Measurements from ENCODE around the gene PCSK6. TPM values are rescaled to one million over a fixed set of nuclear protein-coding genes. Genes with fewer than 3 reads are reported as not detected.
"Not testable (repeated sequence)": the region's sequence is repeated elsewhere in the genome, so short reads cannot be mapped to it uniquely, and the experiment has no call there.

PCSK6 gene
- total RNA-seq, 1 donor from 2014 or later: 20.9 TPM

DNA sequence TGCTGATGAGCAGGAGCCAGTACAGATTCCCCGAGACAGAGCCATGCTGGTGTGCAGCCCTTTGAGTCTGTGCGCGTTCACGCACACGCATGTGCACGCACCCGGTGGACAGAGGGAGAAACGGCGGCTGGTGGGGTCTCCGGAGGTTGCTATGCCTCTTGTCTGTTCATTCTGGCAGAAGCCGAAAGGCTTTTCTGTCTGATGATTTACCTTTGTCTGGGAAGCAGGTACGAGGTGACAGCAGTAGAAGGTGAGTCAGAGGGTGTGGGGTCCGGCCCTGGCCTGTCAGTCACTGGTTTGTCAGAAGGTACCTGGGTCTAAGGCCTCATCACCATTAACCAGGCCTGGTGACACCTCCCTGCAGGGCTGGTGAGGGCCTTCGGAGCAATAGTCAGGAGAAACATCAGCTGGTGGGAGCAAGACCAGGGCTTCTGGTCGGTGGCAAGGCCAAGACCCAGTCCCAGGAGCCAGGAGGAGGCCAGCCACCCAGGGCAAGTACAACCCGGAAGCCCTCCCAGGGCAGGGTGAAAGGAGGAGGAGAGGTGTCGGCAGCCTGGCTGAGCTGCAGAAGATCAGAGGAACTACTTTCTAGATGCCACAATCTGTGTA, 7.5 kb downstream of the PCSK6 start:
- no peak for DNase-seq

DNA sequence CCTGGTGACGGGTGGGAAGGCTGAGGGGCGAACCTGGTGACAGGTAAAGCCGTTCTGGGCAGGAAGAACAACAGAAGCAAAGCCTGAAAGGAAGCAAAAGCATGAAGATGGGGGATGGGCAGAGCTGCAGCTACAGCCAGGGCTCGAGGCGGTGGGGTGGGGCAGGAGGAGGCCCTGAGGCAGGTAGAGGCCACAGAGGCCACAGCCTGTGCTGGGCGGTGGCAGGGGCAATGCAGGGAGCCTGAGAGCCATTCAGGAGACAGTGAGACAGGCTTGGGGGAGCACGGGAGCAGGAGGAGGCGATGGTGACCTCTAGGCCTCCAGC, 8.2 kb downstream of the PCSK6 start:
- no peak for DNase-seq

DNA sequence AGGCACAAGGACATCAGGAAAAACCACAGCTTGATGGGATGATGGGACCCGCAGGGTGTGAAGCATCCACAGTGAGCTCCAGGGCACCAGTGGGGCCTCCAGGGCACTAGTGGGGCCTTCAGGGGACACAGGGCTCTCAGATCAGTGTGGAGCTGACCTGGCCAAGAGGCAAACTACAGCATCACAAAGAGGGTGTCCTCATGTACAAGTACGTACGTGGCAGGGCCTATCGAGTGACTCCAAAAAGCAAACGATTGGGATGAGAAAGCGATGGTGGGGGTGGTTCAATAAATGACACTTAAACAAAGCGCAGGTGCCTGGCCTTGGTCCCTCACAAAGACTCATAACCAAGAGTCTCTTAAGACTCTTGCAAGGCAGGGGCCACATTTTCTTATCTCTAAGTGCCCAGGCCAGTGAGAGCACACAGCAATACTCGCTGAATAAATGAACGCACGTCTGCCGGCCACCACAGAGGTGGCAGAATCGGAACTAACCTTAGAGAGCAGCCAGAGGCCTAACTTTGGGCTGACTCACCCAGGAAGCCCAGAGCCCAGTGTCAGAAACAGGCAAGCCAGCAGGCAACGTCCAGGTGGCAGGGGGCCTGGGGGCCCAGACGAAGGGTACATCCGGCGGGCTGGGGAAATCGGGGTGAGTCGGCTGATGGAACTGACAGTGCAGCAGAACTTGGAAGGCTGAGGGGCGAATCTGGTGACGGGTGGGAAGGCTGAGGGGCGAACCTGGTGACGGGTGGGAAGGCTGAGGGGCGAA, 8.7 kb downstream of the PCSK6 start:
- no peak for DNase-seq

DNA sequence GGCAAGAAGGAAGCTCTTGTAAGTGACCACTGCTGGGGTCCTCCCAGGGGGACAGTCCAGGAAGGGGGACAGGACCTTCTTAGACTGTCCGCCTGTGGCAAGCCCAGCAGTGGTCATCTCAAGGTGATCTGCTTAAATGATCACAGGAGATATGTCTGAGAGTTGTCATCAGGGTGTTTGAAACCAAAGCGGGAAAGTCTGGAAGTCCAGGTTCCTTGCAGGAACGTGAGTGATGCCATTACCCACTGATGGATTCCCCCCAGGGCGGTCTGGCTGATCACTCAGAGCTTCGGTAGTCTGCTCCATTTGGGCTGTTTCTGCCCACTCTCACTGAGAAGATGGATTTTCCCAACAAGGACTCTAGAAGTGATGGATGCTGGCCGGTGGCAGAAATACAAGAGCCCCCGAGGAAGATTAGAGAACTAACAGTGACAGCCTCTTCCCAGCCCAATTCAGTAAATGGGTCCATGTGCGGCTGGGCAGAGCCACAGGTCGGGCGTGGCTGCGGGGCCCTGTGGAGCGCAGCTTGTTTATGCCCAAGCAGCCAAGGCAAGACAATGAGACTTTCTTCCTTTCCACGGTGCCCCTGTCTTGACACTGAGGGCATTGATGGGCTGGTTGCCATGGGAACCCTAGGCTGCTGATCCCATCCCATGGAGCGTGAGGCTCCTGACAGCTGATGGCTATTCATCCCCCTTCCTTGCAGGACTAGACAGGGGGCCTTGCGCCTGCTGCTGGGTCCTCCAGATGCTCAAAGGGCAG, 9.5 kb downstream of the PCSK6 start:
- no peak for DNase-seq

DNA sequence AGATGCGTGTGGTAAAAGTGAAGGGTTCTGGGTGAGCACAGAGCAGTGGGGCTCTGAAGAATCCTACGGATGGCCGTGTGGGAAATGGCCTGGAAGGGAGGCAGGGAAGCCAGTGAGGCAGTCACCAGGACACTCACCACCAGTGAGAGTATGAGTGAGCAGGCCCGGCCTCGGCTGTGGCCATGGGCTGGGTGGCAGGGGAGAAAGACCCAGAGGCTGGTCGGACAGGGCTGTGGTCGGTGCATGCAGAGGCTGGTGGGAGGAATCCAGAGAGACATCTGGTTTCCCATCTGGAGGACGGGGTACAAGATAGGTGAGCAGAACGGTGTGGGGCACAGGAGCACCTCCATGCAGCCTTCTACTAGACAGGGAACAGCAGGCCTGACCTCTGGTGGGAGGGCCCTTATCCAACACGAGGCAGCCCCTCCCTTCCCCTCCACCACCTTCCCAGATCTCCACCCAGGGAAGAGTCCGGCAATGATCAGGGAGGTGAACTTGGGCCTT, 10.1 kb downstream of the PCSK6 start:
- DNase-seq: no peak

DNA sequence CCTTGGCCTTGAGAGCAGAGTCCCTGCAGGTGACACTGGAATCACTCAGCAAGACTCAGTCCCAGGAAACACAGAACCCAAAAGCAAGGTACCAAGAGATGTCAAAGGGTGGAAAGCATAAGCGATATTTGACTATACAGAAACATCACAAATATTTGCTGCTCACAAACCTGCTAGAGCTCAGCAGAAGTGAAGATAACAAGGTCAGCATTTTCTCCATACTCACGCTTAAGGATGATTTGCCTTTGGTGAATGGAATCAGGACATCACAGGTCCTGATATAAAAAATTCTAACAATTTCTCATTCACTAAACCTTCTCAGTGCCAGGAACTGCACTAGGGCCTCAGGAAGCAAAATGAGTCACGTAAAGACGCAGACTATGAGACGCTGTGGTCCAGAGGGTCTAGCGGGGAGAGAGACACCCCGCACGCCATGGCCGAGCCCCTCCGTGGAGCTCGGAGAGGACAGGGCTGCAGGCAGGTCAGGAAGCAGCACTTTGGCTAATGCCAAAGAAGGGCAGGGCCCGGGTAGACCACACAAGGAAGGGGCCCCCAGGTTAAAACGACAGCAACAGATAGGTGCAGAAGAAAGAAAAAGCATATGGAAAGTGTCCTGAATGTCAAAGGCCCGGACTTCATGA, 10.7 kb downstream of the PCSK6 start:
- no peak for DNase-seq

DNA sequence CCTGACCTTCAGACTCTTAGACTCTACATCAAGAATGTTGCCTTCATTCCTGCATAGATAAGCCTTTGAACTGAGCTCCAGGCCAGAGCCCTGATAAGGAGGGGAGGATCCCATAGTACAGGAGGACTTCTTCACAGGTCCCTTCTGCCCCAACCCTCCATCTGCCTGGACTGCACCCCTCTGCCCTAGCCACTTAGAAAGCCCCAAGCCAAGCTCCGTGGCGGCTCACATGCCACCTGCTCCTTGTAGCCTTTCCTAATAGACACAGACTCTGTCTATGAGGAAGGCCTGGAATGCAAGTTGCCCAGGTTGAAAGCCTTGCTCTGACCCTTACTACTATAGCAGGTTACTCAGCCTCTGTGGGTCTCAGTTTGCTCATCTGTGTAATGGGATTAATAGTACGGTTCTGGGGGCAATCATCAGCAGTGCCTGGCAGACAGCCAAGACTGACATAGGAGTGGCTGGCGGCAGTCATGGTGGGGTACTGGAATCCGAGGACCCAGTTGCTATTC, 11.6 kb downstream of the PCSK6 start:
- DNase-seq: no peak

DNA sequence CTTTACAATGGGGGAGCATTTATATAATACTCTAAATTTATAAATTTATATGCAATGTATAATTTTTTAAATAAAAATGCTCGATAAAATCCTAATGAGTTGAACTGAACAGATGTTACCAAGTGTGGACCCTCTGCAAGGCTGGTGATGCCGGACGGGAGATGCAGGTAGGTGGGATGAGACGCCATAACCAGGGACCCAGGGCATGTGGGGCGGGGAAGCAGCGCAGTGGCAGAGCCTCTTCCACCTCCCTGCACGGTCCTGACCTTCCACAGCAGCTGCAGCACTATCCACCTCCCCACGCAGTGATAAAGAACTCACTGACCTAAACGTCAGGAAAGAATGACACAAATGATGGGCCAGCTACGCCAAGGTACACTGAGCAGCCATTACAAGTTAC, 12.8 kb downstream of the PCSK6 start:
- DNase-seq: no peak

DNA sequence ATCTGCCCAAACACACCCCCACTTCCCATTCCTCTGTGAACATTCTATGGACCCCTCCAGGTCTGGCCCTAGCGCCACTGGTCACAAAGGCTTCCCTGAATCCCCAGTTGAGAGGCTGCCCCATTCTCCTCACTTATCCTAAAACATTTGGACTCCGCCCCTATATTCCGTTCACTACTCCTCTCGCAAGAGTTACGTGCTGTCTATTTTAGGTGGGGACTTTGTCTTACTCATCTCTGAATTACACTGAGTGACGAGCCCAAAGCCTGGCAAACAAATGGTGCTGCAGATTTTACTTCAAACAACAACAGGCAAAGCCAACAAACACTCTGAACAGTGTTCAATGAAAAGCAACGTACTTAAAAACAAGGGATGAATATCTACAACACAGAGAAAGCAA, 14.5 kb downstream of the PCSK6 start:
- no peak for DNase-seq

DNA sequence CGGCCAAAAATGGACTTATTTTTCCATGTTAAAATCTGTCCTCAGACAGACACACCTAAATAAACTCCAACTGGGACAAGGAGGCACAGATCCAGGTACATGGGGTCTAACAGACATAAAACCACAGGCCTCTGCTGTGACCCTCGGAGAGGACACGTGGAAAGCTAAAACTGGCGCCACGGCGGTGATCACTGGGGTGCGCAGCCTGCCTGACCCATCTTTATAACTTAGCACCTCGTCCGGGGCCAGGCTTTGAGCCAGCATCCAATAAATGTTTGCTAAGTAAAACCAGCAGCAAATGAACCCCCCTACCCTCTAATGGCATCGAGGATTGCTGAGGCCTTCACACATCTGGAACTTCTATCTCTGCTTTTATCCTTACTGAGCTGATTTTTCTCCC, 15.3 kb downstream of the PCSK6 start:
- no peak for DNase-seq

DNA sequence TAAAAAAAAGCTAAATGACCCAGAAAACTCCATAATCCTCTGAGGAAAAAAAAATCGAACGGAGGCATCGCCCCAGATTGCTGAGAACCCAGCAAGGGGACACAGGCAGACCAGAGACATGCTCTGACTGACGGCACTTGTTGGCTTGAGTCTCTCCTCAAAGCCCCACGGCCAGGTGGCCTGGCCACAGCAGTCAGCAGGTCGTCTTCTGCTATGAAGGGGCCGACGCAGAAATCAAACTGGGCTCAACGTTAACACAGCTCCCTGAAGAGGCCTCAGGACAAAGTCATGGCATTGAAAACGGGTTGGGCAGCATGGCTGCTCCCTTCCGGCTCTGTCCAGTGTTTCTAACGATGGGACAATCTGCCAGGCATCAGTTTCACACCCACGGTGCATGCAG, 17.5 kb downstream of the PCSK6 start:
- DNase-seq: no peak

DNA sequence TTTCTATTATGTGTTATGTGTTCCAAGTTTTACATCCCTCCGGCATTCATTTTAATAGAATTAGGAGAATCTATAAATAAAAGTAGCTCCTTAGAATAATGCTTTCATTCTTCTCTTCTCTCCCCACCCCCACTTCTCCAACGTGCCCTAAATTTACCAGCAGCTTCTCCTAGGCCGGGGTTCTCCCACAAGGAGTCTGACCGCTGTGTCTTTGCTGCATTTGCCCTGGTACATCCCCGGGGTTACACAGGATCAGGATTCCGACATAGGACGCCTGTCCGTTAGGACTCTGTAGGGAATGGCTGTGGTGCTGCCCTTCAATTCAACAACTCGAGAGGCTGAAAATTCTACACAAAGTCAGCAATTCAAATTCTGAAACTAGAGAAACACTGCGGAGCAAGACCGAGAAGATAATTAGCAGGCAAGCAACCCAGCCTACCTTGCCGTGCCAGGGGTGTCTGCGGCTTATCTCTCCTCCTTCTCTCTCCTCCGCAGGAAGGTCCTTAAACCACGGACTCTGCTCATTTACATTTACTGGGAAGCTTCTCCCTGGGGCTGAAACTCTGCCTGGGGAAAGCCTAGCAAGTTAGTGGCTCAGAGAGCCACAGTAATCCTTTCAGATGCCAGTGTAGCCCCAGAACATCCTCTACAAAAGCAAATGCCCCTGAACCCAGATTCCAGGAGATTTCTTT, 18.8 kb downstream of the PCSK6 start:
- no peak for DNase-seq

DNA sequence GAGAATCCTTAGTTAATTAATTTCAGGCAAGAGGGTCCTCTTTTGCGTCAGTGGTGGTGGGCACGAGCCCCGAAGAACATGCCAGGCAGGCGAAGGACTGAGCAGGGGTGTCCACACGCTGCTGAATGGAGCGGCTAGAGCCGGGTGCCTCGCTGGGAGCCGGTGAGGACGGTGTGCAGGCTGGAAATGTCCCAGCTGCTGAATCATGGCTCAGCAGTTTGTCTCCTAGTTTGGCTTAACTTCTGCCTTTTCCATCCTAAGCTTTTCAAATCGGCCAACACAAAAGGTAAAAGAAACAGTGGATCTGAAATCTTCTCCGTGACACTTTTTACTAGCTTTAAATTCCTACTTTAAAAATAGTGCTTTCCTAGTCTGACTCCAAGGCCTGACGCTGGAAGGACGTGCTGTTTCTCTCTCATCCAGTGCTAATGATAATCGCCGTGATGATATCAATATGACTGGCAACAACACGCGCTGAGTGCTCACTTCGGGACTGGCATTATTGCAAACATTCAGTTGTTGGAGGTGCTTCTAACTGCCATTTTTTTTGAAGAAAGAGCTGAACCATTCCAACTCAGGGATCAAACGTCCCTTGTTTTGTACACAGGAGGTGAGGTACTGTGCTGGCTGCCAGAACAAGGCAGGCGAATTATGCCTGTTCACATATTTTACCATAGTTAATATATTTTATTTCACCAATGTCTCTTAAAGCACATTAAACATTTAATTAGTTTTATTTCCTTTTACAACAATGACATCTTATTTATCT, 19.8 kb downstream of the PCSK6 start:
- no peak for DNase-seq

DNA sequence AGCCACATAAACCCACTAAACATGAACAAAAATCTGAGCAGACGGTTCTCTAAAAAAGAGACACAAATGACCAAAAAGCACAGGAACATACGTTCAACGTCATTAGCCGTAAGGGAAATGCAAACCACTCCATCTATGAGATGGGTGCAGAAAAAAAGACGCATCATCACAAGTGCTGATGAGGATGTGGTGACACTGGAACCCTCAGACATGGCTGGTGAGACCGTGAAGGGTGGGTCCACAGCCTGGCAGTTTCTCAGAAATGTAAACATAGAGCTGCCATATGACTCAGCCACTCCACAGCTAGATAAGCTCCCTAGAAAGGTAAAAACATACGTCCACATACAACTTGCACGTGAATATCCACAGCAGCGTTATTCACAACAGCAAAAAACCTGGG, 23.3 kb downstream of the PCSK6 start:
- DNase-seq: no peak

DNA sequence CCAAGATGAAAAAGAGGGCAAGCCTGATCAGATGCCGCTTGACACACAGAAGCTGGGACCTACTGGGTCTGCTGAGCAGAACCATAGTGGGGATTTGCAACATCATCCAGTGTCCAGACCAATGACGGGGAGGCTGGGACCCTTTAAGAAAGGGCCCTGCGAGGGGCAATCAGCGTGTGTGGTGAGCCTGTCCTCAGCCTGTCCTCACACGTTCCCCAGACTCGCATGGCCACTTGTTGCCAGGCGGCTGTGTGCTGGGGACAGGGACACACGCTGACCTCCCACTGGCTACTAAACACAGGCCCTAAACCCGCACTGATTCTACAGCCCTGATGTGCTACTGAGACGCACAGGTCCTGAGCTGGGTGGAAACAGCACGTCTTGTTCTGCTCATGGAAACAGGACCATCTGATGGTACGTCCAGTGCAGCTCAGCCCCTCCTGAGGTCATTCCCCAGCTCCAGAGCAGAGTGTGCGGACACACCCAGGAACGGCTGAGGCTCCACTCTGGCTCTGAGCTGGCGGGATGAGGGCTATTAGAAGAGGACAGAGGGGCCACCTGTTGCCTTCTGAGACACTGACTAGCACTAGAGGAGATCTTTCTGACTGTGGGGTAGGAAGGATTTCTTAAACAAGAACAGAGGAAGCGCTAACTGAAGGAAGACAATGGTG, 24.4 kb downstream of the PCSK6 start:
- no peak for DNase-seq

DNA sequence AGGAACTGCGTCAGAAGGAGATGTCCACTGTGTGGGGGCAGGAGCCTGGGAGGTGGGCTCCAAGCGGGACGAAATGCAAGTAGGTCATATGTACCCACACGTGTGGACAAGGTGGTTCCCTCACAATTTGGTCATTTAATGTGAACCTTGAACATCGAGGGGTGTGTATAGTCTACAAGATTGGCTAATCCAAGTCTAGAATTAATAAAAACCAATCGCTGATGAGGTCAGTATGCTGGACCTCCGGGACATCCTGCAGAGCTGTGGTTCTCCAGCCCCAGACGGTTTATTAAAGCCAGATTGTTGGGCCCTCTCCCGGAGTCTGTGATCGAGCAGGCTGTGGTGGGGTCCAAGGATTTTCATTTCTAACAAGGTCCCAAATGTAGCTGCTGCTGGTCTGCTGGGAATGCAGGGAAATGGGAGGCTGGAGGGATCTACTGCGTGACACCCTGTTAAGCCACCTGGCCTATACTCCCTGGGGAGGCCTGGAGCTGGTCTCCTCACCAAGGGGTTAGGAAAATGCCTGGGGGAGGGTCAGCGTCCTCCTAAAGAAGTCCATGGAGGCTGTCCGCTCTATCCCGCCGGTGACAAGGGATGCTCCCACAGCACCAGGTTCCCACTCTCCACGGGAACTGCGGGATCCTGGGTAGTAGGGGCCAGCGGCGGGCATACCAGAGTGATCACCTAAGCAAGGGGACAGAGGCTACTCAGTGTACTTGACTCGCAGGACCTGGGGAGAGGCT, 25.1 kb downstream of the PCSK6 start:
- DNase-seq: no peak

DNA sequence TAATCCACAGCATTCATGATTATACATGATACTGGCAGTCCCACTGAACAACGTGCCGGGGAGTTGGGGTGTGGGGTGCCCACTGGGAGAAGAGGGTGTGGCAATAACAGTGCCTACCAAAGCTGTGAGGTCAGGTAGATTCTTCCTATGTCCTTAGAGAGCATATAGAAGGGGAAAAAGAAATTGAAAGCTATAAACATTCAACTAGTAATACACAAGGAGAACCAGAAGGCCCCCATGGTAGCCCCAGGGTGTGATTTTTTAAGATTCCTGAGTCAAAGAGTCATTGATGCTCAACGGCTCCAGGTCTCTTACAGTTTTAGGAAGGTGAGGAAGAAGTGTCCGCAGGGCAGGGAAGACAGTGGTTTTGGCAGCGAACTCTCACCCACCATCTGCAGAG, 25.8 kb downstream of the PCSK6 start:
- not testable (repeated sequence) for DNase-seq

DNA sequence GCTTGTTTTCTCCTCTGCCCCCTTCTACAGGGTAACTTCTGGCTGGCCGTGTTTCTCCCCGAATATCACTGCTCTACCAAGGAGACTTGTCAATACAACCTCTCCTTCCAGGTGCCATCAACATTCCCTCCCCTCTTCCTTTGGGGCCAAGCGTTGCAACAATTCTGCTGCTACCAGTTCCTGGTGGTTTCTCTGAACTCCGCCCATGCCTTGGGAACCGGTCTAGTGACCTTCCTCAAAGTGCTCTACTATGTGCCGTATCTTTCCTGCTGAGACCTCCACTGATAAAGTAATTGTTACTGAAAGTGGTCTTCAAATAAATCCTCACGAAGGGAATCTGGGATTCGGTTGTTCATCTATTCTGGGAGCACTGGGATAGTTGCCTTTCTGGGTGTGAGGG, 26.2 kb downstream of the PCSK6 start:
- DNase-seq: no peak

DNA sequence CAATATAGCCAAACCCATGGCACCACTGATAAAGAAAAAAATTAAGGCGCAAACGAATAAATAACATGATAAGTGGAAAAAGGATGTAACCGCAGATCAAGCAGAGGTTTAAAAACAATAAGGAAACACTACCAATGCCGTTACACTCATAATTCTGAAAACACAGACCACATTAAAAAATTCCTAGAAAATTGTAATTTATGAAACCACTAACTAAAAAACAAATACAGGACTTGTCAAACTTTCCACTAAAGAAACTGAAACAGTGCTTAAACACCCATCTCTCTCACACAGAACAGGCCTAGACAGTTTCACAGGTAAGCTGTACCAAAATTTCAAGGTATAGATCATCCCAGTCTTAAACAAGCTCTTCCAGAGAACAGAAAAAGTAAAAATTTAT, 28.4 kb downstream of the PCSK6 start:
- no peak for DNase-seq
